Dermis lymphatic vessel endothelial cell (primary cell): ENCODE measurements around the gene WDR76. TPM values are rescaled to one million over a fixed set of nuclear protein-coding genes. Genes with fewer than 3 reads are reported as not detected.

Experiments
- total RNA-seq: library from RNA; depleted of rRNA; stranded (reverse); fragments of >200 nt; gene quantifications from 2 replicates; pipeline ENCODE4 v1.2.1, GENCODE V29; 2014

WDR76 gene
- total RNA-seq = 3.9 and 4.1 TPM in 2 replicates

DNA sequence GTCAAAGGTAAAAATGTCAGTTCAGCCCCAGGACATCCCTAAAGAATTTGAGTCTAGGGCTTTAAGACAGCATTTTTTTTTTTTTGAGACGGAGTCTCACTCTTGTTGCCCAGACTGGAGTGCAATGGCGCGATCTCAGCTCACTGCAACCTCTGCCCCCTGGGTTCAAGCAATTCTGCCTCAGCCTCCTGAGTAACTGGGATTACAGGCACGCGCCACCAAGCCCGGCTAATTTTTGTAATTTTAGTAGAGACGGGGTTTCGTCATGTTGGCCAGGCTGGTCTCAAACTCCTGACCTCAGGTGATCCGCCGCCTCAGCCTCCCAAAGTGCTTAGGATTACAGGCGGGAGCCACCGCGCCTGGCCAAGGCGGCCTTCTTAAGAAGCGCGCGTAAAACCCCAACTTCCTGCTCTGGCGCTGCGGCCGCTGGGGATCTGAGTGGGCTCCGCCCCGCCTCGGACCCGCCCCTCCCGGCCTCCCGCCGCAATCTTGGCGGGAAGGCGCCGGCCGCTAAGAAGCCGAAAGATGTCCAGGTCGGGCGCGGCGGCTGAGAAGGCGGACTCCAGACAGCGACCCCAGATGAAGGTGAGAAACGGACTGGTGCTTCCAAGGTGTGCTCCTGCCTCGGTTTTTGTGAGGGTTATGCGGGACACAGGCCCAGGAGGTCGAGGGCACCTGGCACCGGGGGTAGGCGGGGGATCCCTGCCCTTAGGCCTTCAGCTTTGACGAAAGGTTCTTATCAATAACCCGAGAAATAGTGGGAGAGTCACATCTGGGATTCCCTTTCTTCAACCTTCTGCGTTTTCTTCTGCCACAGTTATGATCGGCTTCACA lies at the start of gene WDR76:
WDR76 (plus strand) TSS at position 495 of the 834 bp plus-strand sequence; CDS start at position 526, 31 bp downstream.

DNA sequence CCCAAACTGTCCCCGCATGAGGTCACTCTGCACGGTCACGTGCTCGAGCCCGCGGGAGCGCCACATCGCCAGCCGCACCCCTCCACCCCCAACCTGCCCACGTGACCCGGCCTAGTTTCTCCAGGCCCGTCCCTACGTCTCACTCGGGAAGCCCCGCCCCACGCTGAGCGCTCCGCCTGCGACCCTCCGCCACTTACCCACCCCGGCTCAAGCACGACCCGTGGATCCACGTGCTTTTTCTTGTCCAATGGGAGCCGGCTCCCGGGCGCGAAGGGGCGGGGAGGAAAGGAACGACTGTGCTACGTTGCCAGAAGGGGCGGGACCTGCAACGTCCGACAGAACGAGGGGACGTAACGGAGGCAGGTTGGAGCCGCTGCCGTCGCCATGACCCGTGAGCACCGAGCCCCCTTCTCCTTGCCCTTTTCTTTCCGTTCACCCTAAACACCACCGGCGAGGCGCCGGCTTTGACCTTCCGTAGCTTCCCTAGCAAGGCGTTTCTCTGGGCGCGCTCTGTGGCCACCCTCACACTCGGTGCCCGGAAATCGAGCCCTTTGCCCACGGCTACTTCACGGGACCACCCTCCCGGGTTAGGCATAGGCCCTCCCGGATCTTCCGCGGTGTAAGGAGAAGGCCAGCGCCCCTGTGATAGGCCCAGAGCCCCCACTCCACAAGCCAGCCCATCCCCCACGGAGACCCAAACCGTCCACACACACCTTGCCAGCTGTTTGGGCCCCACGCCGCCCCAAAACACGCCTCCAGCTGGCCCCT lies 34.6 kb upstream of the WDR76 start, which contains the start of gene SERF2:
SERF2 (plus strand) TSS at position 328 of the 768 bp plus-strand sequence; CDS start at position 385, 57 bp downstream.

DNA sequence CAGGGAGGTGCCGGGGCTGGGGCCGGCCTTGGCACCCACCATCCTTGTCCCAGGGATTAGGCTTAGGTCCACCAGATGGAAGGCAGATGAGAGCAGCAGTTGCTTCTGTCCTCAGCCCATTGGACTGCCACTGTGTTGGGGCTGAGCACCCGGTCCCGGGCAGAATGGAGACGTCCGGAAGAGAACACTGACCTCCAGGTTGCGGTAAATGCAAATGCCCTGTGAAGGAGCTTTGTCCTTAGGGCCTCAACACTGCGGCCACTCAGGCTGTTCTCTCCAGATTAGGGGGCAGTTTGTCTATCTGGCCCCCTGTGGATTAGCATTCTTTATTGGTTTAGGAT lies 26.9 kb upstream of the WDR76 start, which contains the start of gene SERINC4:
SERINC4 (minus strand) TSS at position 276 of the 341 bp plus-strand sequence; CDS start at position 42, 234 bp downstream.

DNA sequence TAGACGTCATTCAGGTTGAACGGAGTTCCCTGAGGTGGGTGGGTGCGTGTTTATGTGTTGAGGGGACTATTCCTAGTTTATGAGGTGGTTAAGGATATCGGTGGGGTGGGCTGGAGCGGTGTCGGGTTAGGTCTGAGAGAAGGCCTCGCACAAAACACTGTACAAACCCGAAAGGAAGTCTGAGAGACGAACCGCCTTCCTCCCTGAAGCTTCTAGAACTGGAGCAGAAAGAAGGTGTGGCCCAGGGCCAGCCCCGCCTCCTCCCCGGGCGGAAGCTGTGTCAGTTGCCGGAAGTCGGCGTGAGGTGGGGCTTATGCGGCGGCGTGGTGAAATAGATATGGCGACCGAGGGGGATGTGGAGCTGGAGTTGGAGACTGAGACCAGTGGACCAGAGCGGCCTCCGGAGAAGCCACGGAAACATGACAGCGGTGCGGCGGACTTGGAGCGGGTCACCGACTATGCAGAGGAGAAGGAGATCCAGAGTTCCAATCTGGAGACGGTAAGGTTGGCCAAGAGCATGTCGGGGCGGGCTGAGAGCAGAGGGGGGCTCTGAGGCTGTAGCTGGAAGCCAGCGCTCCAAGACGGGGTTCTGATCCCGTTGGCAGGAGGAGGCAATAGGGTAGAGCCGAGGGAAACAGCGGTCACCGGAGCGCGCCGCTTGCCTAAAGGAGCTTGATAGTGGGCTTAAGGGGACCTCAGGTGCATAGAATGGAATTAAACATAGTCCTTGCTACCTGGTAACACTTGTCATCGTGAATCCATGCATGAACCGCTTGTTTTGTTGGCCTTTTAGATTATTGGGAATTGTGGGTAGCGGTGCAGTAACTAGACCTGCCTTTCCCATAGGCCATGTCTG lies 26.3 kb upstream of the WDR76 start, which contains the start of gene HYPK:
HYPK (plus strand) TSS at position 314 of the 856 bp plus-strand sequence; CDS start at position 338, 24 bp downstream.

DNA sequence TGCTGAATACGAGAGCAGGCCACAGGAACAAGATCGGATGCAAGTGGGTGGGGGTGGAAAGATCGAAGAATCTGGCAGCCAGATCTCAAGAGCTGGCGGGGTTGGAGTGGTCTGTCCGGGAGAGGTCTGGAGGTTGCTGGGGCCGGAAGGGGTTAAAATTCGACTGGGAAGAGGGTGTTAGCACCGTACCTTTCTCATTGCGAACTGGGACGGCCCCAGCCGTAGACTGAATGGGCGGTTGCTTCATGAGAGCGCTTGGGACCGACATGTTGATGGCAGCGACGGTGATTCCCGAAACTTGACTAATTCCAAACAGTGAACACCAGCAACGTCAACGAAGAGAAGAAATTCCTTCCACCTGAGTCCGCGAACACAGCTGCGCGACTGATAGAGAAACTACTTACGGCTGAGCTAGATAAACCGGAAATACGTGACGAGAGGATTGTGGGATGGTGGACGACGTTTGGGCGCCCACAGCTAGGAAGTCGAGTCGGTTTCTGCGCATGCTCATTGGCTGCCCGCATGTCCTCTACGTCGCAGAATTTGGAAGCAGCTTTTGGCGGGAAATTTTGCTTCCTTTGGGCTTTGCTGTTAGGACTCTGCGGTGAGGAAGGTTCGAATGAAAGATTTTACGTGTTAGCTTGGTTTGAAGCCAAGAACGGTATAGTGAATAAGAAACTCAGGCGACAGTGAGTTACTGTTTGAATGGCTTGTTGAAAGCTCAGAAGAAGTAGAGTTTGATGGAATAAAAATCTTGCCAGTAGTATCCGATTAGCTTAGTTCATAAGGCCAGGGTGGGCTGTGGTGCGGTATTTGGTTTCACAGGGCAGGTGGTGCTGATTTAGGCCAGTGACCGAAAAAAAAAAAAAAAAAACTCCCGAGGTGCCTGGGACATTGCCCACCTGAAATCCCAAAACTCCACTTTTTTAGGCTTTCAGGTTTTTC lies 2.2 kb upstream of the WDR76 start, which contains the start of gene MFAP1:
MFAP1 (minus strand) TSS at position 389 of the 945 bp plus-strand sequence; CDS start at position 268, 121 bp downstream.

Other genes starting within 250 kb of the WDR76 start
- gene PPIP5K1, start 236.8 kb upstream of the WDR76 start, total RNA-seq = 7.4 and 12.8 TPM in 2 replicates
- gene CKMT1B, start 233.0 kb upstream of the WDR76 start, total RNA-seq = not detected in 2 replicates
- gene STRC, start 208.2 kb upstream of the WDR76 start, total RNA-seq = 0.09 TPM in 1 of 2 replicates, not detected in the other
- gene CATSPER2, start 178.2 kb upstream of the WDR76 start, total RNA-seq = 0.33 and 0.95 TPM in 2 replicates
- gene CKMT1A, start 133.1 kb upstream of the WDR76 start, total RNA-seq = not detected in 2 replicates
- gene PDIA3, start 80.6 kb upstream of the WDR76 start, total RNA-seq = 123 and 147 TPM in 2 replicates
- 1.5 TPM in 2 replicates for gene ELL3, start 50.0 kb upstream of the WDR76 start, total RNA-seq
- 214 and 359 TPM in 2 replicates for gene SERF2, start 34.7 kb upstream of the WDR76 start, total RNA-seq
- 0.11 TPM in 1 of 2 replicates, not detected in the other for gene SERINC4, start 26.8 kb upstream of the WDR76 start, total RNA-seq
- 4.9 and 5.4 TPM in 2 replicates for gene HYPK, start 26.4 kb upstream of the WDR76 start, total RNA-seq
- gene MFAP1, start 2.3 kb upstream of the WDR76 start, total RNA-seq = 18.3 and 22.8 TPM in 2 replicates